ENCODE data around the gene HSPB6.
"Not testable (repeated sequence)": the region's sequence is repeated elsewhere in the genome, so short reads cannot be mapped to it uniquely, and the experiment has no call there.

HSPB6 gene

DNA sequence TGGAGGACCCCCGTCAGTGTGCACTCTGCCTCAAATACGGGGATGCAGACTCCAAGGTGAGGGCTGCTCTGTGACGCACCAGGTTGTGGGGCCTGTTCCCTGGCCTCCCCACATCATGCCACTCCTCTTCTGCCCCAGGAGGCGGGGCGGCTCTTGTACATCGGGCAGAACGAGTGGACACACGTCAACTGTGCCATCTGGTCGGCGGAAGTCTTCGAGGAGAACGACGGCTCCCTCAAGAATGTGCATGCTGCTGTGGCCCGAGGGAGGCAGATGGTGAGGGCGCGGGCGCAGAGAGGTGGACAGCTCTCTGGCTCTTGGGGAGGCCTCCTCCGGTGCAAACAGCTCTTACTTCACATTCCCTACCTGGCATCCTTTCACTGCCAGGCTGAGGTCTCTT, 27.8 kb downstream of the HSPB6 start:
- DNase-seq: no peak

DNA sequence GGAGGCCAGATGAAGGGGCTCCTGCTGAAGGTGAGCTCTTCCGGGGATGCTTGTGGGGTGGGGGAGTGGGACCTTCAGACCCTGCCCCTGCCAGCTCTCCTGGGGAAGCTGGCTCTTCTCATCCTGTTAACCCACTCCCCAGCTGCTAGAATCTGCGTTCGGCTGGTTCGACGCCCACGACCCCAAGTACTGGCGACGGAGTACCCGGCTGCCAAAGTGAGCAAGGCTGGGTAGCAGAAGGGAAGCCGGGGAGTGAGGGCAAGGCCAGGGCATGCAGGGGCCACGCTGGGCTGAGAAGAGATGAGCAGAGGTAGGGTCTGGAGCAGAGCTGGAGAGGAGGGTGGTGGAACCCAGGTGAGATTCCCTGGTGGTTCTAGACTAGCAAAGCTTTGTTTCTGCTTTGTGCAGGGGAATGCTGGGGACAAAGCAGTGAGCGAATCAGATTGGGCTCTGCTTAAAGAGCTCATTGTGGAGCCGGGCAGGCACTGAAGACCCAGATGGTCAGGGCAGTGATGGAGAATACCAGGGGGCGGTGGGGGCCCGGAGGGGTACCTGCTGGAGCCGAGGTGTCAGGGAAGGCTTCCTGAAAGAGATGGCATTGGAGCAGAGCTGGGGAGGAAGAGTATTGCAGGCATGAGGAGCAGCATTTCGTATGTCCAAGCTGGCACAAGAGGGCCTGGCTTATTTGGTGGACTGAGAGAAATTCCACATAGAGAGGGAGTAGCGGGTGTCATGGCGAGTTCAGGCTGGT, 28.7 kb downstream of the HSPB6 start:
- no peak for DNase-seq

DNA sequence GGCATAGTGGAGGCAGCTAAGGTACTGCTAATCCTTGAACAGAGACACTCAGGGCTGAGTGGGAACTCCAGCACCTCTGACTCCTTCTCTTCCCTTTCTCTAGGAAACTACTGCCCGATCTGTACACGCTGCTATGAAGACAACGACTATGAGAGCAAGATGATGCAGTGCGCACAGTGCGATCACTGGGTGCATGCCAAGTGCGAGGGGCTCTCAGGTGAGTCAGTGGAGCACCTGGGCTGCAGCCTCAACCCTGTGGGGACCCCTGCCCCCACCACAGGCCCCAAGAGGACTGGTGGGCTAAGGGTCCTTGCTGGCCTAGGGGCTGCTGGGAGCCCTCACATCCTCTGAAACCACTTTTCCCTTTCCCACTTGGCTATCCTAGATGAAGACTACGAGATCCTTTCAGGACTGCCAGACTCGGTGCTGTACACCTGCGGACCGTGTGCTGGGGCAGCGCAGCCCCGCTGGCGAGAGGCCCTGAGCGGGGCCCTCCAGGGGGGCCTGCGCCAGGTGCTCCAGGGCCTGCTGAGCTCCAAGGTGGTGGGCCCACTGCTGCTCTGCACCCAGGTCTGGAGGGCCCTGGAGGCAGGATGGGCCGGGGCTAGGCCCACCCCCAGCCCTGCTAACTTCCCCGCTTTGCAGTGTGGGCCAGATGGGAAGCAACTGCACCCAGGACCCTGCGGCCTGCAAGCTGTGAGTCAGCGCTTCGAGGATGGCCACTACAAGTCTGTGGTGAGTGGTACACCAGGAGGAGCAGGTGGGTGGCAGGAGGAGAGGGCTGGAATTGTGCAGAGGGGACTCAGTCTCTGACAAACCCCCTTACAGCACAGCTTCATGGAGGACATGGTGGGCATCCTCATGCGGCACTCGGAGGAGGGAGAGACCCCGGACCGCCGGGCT, 29.5 kb downstream of the HSPB6 start:
- no peak for DNase-seq

DNA sequence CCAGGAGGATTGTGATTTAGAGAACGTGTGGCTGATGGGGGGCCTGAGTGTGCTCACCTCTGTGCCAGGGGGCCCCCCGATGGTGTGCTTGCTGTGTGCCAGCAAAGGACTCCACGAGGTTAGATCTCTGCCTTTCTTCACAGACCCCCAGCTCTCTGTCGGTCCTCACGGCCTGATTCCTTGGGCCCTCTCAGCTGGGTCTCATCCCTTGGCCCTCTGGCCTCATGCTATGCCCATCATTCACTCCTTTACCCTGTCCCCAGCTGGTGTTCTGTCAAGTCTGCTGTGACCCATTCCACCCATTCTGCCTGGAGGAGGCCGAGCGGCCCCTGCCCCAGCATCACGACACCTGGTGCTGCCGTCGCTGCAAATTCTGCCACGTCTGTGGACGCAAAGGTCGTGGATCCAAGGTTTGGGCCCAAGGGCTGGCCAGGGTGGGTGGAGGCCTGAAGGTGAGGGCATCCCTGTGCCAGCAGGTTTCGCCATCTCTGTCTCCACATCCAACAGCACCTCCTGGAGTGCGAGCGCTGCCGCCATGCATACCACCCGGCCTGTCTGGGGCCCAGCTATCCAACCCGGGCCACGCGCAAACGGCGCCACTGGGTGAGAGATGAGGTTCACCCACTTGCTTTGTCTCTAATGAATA, 31.5 kb downstream of the HSPB6 start:
- no peak for DNase-seq

DNA sequence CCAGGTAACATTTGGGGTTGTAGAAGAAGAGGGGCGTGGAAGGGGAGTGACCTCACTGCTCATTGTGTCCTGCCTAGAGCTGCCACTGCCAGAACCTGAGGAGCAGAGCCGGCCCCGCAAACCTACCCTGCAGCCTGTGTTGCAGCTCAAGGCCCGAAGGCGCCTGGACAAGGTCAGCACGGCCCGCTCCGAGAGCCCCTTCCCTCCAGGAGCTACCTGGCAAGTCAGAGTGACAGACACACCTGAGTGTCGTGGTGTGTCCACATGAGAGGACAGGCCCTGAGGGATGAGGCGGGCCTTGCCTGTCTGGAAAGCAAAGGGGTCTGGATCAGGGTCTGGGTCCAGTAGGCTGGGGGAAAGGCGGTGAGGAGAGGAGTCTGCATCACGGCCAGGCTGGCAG, 32.3 kb downstream of the HSPB6 start:
- DNase-seq: no peak

DNA sequence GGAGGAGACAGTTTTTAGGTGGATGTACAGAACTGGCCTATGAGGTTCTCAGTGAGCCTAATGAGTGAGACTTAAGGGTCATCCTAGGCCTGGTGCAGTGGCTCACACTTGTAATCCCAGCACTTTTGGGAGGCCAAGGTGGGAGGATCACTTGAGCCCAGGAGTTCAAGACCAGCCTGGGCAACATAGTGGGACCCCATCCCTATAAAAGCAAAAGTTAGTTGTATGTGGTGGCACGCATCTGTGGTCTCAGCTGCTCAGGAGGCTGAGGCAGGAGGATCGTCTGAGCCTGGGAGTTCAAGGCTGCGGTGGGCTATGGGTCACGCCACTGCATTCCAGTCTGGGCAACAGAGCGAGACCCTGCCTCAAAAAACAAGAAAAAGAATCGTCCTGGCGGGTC, 32.7 kb downstream of the HSPB6 start:
- DNase-seq: not testable (repeated sequence)

DNA sequence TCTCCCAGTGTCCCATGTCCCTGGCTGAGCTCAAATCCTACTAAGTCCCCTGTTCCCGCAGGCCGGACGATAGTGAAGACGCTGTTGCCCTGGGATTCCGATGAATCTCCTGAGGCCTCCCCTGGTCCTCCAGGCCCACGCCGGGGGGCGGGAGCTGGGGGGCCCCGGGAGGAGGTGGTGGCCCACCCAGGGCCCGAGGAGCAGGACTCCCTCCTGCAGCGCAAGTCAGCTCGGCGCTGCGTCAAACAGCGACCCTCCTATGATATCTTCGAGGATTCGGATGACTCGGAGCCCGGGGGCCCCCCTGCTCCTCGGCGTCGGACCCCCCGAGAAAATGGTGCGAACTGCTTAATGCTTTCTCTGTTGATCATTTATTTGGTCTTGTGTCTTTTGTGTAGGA, 33.2 kb downstream of the HSPB6 start:
- no peak for DNase-seq

DNA sequence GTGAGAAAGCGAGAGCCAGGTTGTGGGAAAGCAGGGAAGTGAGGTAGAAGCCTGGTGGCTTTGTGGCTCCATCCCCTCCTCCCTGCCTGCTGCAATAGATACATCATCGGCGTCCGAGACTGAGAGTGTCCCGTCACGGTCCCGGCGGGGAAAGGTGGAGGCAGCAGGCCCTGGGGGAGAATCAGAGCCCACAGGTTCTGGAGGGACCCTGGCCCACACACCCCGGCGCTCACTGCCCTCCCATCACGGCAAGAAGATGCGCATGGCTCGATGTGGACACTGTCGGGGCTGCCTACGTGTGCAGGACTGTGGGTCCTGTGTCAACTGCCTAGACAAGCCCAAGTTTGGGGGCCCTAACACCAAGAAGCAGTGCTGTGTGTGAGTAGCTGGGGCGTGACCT, 33.9 kb downstream of the HSPB6 start:
- DNase-seq: no peak

DNA sequence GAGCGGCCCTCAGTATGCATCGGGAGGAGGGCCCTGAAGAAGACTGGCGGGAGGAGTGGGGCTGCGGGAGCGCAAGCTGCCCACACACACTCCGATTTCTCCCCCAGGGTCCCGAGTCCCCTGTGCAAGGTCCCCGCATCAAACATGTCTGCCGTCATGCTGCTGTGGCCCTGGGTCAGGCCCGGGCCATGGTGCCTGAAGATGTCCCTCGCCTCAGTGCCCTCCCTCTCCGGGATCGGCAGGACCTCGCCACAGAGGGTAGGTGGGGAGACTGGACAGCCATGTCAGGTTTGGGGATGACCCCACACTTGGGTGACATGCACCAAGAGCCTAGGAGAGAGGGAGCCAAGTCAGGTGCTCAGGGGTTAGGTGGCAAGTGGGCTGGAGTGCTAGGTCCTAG, 34.4 kb downstream of the HSPB6 start:
- no peak for DNase-seq

DNA sequence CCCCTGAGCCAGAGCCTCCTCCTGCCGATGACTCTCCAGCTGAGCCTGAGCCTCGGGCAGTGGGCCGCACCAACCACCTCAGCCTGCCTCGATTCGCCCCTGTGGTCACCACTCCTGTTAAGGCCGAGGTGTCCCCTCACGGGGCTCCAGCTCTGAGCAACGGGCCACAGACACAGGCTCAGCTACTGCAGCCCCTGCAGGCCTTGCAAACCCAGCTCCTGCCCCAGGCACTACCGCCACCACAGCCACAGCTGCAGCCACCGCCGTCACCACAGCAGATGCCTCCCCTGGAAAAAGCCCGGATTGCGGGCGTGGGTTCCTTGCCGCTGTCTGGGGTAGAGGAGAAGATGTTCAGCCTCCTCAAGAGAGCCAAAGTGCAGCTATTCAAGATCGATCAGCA, 35.5 kb downstream of the HSPB6 start:
- no peak for DNase-seq

DNA sequence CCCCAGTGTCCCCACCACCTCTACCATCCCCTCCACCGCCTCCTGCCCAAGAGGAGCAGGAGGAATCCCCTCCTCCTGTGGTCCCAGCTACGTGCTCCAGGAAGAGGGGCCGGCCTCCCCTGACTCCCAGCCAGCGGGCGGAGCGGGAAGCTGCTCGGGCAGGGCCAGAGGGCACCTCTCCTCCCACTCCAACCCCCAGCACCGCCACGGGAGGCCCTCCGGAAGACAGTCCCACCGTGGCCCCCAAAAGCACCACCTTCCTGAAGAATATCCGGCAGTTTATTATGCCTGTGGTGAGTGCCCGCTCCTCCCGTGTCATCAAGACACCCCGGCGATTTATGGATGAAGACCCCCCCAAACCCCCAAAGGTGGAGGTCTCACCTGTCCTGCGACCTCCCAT, 36.2 kb downstream of the HSPB6 start:
- no peak for DNase-seq

DNA sequence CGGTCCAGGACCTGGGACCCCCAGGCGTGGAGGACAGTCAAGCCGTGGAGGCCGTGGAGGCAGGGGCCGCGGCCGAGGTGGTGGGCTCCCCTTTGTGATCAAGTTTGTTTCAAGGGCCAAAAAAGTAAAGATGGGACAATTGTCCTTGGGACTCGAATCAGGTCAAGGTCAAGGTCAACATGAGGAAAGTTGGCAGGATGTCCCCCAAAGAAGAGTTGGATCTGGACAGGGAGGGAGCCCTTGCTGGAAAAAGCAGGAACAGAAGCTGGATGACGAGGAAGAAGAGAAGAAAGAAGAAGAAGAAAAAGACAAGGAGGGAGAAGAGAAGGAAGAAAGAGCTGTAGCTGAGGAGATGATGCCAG, 36.7 kb downstream of the HSPB6 start:
- no peak for DNase-seq

DNA sequence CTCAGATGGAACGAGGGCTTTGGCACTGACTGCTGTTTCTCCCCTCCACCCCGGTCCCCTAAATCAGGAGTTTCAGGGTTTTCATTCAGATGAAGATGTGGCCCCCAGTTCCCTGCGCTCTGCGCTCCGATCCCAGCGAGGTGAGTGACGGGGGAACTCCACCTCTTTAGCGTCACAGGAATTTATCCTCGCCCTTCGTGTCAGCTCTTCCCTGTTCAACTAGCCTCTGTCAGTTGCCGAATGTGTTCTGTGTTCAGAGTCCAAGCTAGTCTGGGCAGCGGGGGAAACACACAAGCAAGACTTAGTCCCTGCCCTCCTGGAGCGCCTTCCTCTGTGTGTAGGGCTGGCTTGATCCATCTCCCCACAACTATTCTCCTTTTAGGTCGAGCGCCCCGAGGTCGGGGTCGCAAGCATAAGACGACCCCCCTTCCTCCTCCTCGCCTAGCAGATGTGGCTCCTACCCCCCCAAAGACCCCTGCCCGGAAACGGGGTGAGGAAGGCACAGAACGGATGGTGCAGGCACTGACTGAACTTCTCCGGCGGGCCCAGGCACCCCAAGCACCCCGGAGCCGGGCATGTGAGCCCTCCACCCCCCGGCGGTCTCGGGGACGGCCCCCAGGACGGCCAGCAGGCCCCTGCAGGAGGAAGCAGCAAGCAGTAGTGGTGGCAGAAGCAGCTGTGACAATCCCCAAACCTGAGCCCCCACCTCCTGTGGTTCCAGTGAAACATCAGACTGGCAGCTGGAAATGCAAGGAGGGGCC, 37.2 kb downstream of the HSPB6 start:
- no peak for DNase-seq

DNA sequence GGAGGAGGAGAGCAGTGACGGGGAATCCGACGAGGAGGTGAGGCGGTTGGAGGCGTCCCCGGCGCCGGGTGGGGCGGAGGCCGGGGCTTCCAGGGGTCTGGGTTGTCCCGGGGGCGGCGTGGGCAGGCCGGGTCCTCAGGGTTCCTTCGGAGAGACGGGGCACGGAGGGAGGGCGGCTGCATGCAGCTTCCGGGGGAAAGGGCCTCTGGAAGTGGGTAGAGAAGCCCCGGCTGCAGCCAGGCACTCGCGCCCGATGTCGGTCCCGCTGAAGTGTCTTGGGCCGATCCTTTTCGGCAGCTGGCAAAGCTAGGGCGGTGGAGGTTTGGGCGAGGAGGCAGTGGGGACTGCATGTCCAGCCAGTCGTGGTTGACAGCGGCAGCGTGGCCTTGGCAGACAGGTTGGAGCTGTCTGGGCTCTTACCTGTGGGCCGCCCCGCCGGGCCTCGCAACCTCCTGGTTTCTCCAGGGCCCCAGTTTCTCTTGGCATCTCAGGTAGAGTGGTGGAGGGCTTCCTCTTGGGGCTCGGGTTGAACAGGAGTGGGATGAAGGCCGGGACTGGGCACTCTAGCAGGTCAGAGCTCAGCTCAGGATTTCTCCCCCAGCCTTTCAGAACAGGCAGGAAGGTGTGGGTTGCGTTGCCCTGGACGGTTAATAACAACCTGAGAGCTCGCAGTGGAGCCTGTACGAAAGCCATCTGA, 38.3 kb downstream of the HSPB6 start:
- peak; percentile 72 for DNase-seq

DNA sequence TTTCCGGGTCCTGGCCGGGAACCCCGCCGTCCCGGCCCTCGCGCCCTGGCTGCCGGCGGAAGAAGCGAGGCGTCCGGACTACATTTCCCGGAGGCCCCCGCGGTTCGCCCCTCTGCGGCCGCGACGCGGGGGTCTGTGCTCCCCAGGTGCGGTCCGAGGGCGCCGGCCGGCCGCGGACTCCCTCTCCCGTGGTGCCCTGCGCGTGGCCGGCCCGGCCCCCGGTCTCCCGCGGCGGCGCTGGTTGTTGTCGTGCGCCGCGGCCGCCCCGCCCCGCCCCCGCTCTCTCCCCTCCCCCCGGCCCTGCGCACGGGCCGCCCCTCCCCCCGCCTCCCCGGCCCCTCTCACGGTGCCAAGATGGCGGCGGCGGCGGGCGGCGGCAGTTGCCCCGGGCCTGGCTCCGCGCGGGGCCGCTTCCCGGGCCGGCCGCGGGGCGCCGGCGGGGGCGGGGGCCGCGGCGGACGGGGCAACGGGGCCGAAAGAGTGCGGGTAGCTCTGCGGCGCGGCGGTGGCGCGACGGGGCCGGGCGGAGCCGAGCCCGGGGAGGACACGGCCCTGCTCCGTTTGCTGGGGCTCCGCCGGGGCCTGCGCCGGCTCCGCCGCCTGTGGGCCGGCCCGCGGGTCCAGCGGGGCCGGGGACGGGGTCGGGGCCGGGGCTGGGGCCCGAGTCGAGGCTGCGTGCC, 39.0 kb downstream of the HSPB6 start, which contains the start of gene KMT2B:
Gene KMT2B, plus strand, starts transcription at position 339 of the 680 bp plus-strand sequence. Its CDS starts 16 bp downstream, at position 355.
- DNase-seq: peak; percentile 99

DNA sequence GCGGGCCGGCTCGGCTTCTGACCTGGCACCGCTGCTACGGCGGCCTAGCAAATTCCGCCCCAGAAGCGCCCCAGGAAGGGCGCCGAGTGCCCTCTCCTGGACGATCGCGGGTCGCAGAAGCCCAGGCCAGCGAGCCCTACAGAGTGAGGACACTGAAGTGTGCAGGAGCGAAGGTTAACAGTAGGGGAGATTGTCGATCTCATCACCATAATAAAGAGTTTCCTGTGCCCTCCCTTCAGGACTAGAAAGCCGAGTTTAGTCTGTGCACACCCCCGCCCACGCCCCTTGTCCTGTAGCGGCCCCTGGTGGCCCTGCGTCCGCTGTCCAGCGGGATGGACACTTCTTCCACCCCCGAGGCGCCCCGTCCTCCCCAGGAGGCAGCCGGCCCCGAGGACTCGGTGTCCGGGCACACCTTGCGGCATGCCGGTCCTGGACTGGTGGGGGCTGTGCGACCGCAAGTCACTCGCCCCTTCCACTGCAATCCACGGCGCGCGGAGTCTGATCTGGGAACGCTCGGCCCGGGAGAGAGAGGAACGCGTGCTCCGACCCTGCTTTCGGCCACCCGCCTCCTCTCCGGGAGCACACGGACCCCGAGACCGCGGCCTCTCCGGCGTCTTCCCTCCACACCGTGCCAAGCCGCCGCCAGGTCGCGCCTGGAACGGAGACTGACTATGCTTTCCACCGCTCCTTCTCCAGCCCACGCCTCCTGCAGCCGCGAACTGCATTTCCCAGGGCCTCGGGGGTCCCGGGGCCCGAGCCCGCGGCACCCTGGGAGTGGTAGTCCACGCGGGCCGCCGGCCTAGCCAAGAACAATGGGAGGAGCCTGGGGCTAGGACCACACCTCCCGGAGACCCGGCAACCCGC, 39.8 kb downstream of the HSPB6 start:
- peak; percentile 98 for DNase-seq

DNA sequence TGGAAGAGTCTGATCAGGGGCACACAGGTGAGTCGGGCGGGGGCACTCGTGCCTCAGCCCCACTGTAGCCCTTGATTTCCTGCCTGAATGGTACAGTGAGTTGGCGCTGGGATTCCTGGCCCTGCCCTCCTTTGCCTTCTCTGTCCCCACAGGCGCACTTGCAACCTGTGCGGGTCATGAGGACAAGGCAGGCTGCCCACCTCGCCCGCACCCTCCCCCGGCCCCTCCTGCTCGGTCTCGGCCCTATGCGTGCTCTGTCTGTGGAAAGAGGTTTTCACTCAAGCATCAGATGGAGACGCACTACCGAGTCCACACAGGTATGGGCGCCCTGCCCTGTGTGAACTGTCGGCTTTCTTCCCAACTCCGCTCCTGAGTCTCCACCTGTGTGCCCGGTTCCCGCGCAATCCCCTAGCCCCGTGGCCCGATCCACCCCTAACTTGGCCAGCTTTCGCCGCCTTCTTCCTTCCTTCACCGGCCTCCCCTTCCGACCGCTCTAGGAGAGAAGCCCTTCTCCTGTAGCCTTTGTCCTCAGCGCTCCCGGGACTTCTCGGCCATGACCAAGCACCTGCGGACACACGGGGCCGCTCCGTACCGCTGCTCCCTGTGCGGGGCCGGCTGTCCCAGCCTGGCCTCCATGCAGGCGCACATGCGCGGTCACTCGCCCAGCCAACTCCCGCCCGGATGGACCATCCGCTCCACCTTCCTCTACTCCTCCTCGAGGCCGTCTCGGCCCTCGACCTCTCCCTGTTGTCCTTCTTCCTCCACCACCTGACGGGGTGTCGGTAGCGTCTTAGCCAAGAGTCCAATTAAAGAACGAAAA, 40.6 kb downstream of the HSPB6 start:
- DNase-seq: peak; percentile 90

DNA sequence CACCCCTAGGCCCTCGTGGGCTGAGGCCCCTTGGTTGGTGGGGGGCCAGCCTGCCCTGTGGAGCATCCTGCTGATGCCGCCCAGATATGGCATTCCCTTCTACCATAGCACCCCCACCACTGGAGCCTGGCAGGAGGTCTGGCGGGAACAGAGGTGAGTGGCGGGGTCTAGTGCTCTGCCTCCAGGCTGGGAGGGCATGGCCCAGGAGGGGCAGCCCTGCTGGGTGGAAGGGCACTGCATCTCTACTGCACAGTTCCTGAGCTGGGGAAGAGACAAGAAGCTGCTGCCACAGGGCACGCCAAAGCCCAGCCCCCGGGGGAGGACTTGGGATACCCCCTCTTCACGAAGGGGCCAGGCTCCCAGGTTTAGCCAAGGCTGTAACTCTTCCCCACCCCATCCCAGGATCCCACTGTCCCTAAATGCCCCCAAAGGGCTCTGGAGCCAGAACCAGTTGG, 41.4 kb downstream of the HSPB6 start:
- DNase-seq: no peak

DNA sequence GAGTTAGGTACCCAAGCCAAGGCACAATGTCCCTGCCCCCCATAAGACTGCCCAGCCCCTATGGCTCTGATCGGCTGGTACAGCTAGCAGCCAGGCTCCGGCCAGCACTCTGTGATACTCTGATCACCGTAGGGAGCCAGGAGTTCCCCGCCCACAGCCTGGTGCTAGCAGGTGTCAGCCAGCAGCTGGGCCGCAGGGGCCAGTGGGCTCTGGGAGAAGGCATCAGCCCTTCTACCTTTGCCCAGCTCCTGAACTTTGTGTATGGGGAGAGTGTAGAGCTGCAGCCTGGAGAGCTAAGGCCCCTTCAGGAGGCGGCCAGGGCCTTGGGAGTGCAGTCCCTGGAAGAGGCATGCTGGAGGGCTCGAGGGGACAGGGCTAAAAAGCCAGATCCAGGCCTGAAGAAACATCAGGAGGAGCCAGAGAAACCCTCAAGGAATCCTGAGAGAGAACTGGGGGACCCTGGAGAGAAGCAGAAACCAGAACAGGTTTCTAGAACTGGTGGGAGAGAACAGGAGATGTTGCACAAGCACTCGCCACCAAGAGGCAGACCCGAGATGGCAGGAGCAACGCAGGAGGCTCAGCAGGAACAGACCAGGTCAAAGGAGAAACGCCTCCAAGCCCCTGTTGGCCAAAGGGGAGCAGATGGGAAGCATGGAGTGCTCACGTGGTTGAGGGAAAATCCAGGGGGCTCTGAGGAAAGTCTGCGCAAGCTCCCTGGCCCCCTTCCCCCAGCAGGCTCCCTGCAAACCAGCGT, 42.1 kb downstream of the HSPB6 start:
- peak; percentile 40 for DNase-seq
